Caki2 (cell line): ENCODE results near the gene MRFAP1. TPM values are rescaled to one million over a fixed set of nuclear protein-coding genes. Genes with fewer than 3 reads are reported as not detected.

ENCODE experiments used
- DNase-seq: peaks from one replicate; pipeline ENCODE4 v3.0.0-alpha.2; 2015; ENCODE audit warnings: low read depth
- in situ Hi-C: cut with HindIII; loops from 2 replicates; pipeline ENCODE4 v1.10.0; 2016; ENCODE audit warnings: low sequenced_read_pairs, low pct_unique_long_range_greater_than_20kb, mixed read lengths
- total RNA-seq: library from RNA; depleted of rRNA; stranded (reverse); fragments of >200 nt; shearing (Covaris generic); gene quantifications from 2 replicates; pipeline ENCODE4 v1.2.3, GENCODE V29; 2014; ENCODE audit warnings: low replicate concordance; rRNA removed

MRFAP1 gene
- total RNA-seq: 224 and 258 TPM in 2 replicates

DNA sequence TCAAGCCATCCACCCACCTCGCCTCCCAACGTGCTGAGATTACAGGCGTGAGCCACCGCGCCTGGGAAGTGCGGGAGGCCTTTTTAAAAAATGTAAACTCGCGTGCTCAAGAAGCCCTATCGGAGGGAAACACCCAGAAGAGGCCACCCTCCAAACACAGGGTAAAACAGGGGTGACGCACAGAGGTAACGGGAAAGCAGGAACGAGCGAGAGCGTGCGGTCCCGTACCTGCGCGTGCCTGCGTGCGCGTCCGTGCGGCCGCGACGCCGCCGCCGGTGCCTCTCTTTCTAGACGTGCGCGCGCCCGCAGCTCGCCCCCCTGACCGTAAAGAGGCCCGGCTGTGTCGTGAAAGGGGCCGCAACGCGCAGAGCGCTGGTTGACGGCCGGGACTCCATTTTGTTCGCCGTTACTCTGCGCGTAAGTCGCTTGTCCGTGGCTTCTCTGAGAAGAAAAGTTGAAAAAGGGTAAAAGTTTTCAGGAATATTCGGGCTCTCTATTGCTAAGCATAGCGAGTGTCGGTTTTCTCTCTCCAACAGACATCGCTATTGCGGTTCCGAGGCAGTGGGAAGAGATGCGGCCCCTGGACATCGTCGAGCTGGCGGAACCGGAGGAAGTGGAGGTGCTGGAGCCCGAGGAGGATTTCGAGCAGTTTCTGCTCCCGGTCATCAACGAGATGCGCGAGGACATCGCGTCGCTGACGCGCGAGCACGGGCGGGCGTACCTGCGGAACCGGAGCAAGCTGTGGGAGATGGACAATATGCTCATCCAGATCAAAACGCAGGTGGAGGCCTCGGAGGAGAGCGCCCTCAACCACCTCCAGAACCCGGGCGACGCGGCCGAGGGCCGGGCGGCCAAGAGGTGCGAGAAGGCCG lies at the start of gene MRFAP1:
MRFAP1 (plus strand) TSS at position 394 of the 872 bp plus-strand sequence; CDS start at position 572, 178 bp downstream.
- in situ Hi-C loops: no loop called here

GRCh38 chr4:6591313-6591712 lies 49.2 kb upstream of the MRFAP1 start:
- DNase-seq: no peak
- in situ Hi-C loops: no loop called here

More for the DNA sequence above, at the start of gene MRFAP1:
- DNase-seq: peak; percentile 95

DNA sequence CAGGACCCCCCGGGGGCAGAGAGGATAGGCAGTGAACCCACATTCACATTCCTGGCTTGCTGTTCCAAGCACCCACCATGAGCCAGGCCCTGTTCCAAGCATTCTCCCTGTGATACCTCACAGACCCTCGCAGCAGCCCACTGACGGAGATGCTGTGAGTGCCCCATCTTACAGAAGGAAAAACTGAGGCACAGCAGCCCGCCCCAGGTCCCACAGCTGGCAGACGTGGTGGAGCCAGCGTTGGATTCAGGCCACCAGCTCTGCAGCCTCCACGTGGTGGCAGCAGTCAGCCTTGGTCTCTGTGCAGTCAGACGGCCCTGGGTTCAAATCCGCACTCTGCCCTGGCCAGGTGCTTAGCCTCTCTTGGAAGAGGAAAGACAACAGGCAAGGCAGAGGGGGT lies 48.7 kb upstream of the MRFAP1 start:
- in situ Hi-C loops: no loop called here
- no peak for DNase-seq

- in situ Hi-C loops: no loop called here
Measured at GRCh38 chr4:6592804-6593563, 47.5 kb upstream of the MRFAP1 start.

GRCh38 chr4:6594341-6594740 lies 46.1 kb upstream of the MRFAP1 start:
- in situ Hi-C loops: no loop called here
- no peak for DNase-seq

More at GRCh38 chr4:6592804-6593563, 47.5 kb upstream of the MRFAP1 start:
- DNase-seq: no peak

GRCh38 chr4:6594826-6595355 lies 45.6 kb upstream of the MRFAP1 start:
- DNase-seq: no peak
- in situ Hi-C loops: no loop called here

GRCh38 chr4:6595897-6596537 lies 44.5 kb upstream of the MRFAP1 start:
- in situ Hi-C loops: no loop called here
- DNase-seq: peak; percentile 56

DNA sequence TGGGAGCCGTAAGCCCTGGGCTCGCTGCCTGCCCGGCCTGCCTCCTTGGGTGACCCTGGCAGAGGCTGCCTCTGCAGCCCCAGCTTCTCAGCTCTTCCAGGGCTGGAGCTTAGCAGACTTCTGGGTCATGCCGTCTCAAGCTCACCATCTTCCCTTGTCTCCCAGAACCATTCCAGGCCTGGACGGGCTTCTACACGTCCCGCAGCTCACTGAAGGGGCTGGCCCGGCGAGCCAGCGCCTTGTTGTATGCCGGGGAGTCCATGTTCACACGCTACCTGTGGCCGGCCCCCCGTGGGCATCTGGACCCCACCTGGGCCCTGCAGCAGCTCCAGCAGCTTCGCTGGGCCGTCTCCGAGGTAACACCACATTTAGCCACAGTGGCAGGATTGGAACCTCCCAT lies 43.5 kb upstream of the MRFAP1 start:
- in situ Hi-C loops: no loop called here
- DNase-seq: no peak

GRCh38 chr4:6598127-6598526 lies 42.4 kb upstream of the MRFAP1 start:
- in situ Hi-C loops: no loop called here

DNA sequence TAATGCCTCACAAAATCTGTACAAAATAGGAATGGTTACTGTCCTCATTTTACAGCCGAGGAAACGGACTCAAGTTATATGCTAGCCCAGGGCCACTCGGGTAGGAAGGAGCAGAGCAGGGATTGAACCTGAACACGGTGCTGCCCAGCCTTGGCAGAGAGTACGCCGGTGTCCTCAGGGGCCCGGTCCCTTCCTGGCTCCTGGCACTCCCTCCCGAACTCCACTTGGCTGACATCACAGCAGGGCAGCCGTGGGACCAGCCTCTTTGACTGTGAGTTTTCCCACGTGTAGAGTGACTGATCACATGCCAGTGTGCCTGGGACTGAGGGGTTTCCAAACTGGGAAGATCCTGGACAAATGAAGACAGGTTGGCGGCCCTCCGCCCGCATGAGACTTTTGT lies 41.8 kb upstream of the MRFAP1 start:
- in situ Hi-C loops: no loop called here
- no peak for DNase-seq

More at GRCh38 chr4:6598127-6598526, 42.4 kb upstream of the MRFAP1 start:
- no peak for DNase-seq

- DNase-seq: no peak
- in situ Hi-C loops: no loop called here
Measured at GRCh38 chr4:6601661-6602250, 38.7 kb upstream of the MRFAP1 start.

DNA sequence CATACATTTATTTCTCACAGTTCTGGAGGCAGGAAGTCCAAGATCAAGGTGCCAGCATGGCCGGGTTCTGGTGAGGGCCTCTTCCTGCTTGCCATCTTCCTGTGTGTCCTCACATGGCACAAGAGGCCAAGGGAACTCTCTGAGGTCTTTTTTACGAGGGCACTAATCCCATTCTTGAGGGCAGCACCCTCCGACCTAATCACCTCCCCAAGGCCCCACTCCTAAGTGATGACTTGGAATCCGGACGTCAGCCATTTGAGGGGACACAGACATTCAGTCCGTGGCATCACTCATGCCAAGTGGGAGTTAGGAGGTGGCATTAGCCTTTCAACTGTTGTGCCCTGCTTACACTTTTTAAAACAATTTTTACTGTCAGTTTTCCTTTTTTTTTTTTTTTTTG lies 38.2 kb upstream of the MRFAP1 start:
- in situ Hi-C loops: no loop called here
- no peak for DNase-seq

GRCh38 chr4:6603128-6603527 lies 37.4 kb upstream of the MRFAP1 start:
- DNase-seq: no peak
- in situ Hi-C loops: no loop called here

GRCh38 chr4:6605114-6605513 lies 35.4 kb upstream of the MRFAP1 start:
- in situ Hi-C loops: no loop called here
- DNase-seq: no peak

DNA sequence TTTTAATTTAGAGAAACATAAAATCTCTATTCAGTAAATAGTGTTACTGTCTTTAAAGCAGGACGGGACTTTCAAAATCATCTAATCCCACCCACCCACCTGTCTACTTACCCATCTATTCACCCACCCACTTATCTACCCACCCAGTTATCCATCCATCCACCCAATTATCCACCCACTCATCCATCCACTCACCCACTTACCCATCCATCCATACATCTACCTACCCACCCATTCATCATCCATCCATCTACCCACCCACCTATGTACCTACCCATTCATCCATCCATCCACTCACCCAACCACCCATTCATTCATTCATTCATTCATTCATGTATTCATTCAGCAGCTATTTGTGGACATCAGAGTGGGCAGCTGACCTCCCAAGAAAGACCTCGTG lies 34.9 kb upstream of the MRFAP1 start:
- no peak for DNase-seq
- in situ Hi-C loops: no loop called here

DNA sequence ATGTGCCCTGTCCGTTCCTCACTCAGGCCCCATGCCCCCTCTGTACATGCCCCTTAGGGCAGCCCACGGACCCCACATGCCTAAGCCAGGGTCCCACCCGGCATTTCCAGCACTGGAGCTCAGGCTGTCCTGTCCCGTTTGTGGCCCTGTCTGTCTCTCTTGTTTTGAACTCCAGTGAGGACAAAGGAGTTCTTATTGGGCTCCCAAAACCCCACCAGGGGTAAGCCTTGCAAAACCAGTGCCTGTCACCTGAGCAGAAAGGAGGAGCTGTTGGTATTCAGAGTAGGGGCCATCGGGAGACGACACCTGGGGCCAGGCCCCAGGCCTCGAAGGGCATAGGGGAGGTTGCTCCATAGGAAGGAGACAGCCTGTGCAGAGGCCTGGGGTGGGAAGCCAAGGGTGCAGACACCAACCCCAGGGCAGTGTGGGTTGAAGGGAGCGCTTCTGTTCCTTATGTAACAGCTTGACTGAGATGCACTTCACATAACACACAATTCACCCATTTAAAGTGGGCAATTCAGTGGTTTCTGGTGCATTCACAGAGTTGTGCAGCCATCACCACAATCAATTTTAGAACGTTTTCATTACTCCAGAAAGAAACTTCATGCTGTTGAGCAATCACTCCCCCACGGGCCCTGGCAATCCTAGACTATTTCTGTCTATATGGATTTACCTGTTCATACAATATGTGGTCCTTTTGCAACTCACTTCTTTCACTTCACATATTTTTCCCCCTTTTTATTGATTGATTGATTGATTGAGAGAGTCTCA lies 33.8 kb upstream of the MRFAP1 start:
- no peak for DNase-seq
- in situ Hi-C loops: no loop called here

DNA sequence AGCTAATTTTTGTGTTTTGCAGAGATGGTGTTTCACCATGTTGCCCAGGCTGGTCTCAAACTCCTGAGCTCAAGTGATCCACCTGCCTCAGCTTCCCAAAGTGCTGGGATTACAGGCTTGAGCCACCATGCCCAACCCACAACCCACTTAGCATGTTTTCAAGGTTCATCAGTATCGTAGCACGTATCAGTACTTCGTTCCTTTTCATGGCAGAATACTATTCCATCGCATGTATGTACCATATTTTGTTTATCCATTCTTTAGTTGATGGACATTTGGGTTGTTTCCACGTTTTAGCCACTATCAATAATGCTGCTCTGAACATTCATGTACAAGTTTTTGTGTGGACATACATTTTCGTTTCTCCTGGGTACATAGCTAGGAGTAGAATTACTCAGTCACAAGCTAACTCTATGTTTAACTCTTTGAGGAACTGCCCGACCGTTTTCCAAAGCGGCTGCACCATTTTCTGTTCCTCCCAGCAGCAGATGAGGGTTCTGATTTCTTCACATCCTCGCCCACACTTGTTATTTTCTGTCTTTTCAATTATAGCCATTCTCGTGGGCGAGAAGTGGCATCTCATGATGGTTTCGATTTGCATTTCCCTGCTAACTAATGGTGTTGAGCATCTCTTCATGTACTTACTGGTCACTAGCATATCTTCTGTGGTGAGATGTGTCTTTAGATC lies 33.0 kb upstream of the MRFAP1 start:
- DNase-seq: no peak
- in situ Hi-C loops: no loop called here
